Spleen (tissue), 11 donors: ENCODE data around the gene ERICH4. TPM values are rescaled to one million over a fixed set of nuclear protein-coding genes. Genes with fewer than 3 reads are reported as not detected.

Source experiments
- DNase-seq: peaks from one replicate; pipeline ENCODE4 v3.0.0-alpha.2; 2020
- H3K27ac ChIP-seq, 8 donors: fragments of 200-600 bp; sonication (generic) in 7 of 8; 1 replicate in 4 of 8; 2 replicates in 4 of 8; pipeline versions ENCODE4 v1.5.0 to v1.8.0; 2016 to 2021; ENCODE audit warnings: inconsistent platforms in 4 of 8, mild to moderate bottlenecking in 4 of 8, moderate library complexity in 1 of 8
- H3K27me3 ChIP-seq, 7 donors: fragments of 200-600 bp; sonication (generic) in 6 of 7; replicated peaks in 1 of 7; 1 replicate in 4 of 7; 2 replicates in 3 of 7; pipeline versions ENCODE4 v1.5.0 to v1.8.0; 2016 to 2021; ENCODE audit warnings: inconsistent platforms in 3 of 7, mild to moderate bottlenecking in 1 of 7
- H3K36me3 ChIP-seq, 6 donors: fragments of 200-600 bp; sonication (generic) in 5 of 6; 1 replicate in 4 of 6; 2 replicates in 2 of 6; pipeline versions ENCODE4 v1.5.0 to v1.8.0; 2016 to 2021; ENCODE audit warnings: inconsistent platforms in 2 of 6
- H3K4me1 ChIP-seq, 6 donors: fragments of 200-600 bp; sonication (generic) in 5 of 6; 1 replicate in 3 of 6; 2 replicates in 3 of 6; pipeline versions ENCODE4 v1.5.0 to v1.8.0; 2016 to 2021; ENCODE audit warnings: inconsistent platforms in 3 of 6
- H3K4me3 ChIP-seq, 8 donors: fragments of 200-600 bp; sonication (generic) in 7 of 8; 1 replicate in 4 of 8; 2 replicates in 4 of 8; pipeline versions ENCODE4 v1.5.0 to v1.8.0; 2016 to 2021; ENCODE audit warnings: inconsistent platforms in 4 of 8, mild to moderate bottlenecking in 4 of 8, moderate library complexity in 2 of 8
- H3K9me3 ChIP-seq, 8 donors: fragments of 200-600 bp; sonication (generic) in 7 of 8; 1 replicate in 4 of 8; 2 replicates in 4 of 8; pipeline versions ENCODE4 v1.5.0 to v1.8.0; 2016 to 2021; ENCODE audit warnings: inconsistent platforms in 4 of 8
- CTCF ChIP-seq, 11 experiments: fragments of 200-600 bp in 7 of 11; fragments of 450-650 bp in 4 of 11; sonication (generic) in 4 of 11; IDR thresholded peaks in 8 of 11; conservative IDR thresholded peaks in 3 of 11; 1 replicate in 7 of 11; 2 replicates in 4 of 11; pipeline versions ENCODE4 v1.4.0 to v1.8.0; 2016 to 2021; ENCODE audit warnings: antibody characterized with exemption in 11 of 11, inconsistent platforms in 4 of 11, mild to moderate bottlenecking in 1 of 11
- POLR2A ChIP-seq, 3 donors: fragments of 450-650 bp; IDR thresholded peaks; one replicate each; pipeline ENCODE4 v1.5.1; 2017; ENCODE audit warnings: antibody characterized with exemption in 3 of 3, mild to moderate bottlenecking in 1 of 3
- POLR2AphosphoS5 ChIP-seq, 3 donors: sonication (generic); formaldehyde crosslinking; IDR thresholded peaks; one replicate each; pipeline ENCODE4 v1.5.1; 2017; ENCODE audit warnings: antibody characterized with exemption in 3 of 3
- WGBS, 5 donors: extraction: QIAGEN DNeasy Blood & Tissue Kit in 3 of 5; methylation state at CpG; one replicate each; pipeline versions ENCODE4 v1.1.5 to v1.1.7; 2013 to 2018; 5-methylcytosine and 5-hydroxymethylcytosine counted together
- intact Hi-C: fragments of 100-400 bp; cut with DNase I; formaldehyde crosslinking; loops from one replicate; pipeline ENCODE4 v1.15.0; 2023; ENCODE audit warnings: low total_unique reads
- polyA plus RNA-seq, 3 donors: library from polyadenylated mRNA; stranded (reverse); fragments of 200-250 nt; gene quantifications; one replicate each; pipeline ENCODE4 v1.2.1, GENCODE V29; 2013
- total RNA-seq, 7 donors: library from RNA; depleted of rRNA in 3 of 7; stranded (reverse); fragments of >200 nt in 3 of 7; fragmentation: NEBNext Ultra II Directional in 4 of 7; extraction: Animal tissue kit (Norgen Biotek cat#: 25700) in 4 of 7; gene quantifications; one replicate each; pipeline versions ENCODE4 v1.1.0 to v1.2.1, GENCODE V29; 2016 to 2021
- donor health status: healthy with polysubstance abuse.
- donor health status: DM: no; HTN: no; CAD: no; lungs with moderate emphysema.
- donor health status: DM: no; HTN: no; CAD: no.
- donor health status: Bipolar disorder and iron deficiency.
- donor health status: healthy.
- donor health status: DM: no; HTN: no; CAD: no.
- donor health status: DM: yes; HTN: yes; CAD: no.

The ERICH4 gene
- total and polyA plus RNA-seq, 10 donors = 0.65 TPM; not detected in 9

- TF ChIP-seq CTCF (IDR thresholded peaks at IDR 0.05 in 8 of 11, conservative IDR thresholded peaks at IDR 0.05 in 3 of 11) (no peak), POLR2AphosphoS5 (IDR thresholded peaks at IDR 0.05) (peak in 2 of 3 donors; percentile 23 to 24), POLR2A (IDR thresholded peaks at IDR 0.05) (no peak)
- intact Hi-C loops = no loop called here
- peak overlapping the region; percentile 48 to 93 (median 84) for H3K27ac ChIP-seq
- H3K36me3 ChIP-seq = peaks cover 0 to 69% (median 51%) of the 10 kb centered on the region in 6 donors
- peaks cover 15 to 77% (median 45%) of the 10 kb centered on the region in 6 donors for H3K4me1 ChIP-seq
- DNase-seq = no peak
- WGBS, 5 donors = 4 to 18% (median 11%) methylated on average over 20 to 23 of the region's 23 CpGs
- no peaks in the 10 kb centered on the region for H3K9me3 ChIP-seq
- no peaks in the 10 kb centered on the region for H3K27me3 ChIP-seq
- peak overlapping the region in 7 of 8 donors; percentile 20 to 67 (median 43) for H3K4me3 ChIP-seq
Observed at GRCh38 chr19:41427647-41428480, 15.1 kb upstream of the ERICH4 start.

- Histone ChIP-seq H3K27me3 (no peaks in the 10 kb centered on the region), H3K27ac (peak overlapping the region; percentile 48 to 93 (median 84)), H3K36me3 (peaks cover 0 to 69% (median 51%) of the 10 kb centered on the region in 6 donors), H3K9me3 (no peaks in the 10 kb centered on the region), H3K4me3 (peak overlapping the region in 7 of 8 donors; percentile 20 to 67 (median 43)), H3K4me1 (peaks cover 15 to 71% (median 45%) of the 10 kb centered on the region in 6 donors)
- TF ChIP-seq POLR2AphosphoS5 (IDR thresholded peaks at IDR 0.05) = no peak
- no peak for TF ChIP-seq CTCF (IDR thresholded peaks at IDR 0.05 in 8 of 11, conservative IDR thresholded peaks at IDR 0.05 in 3 of 11)
- TF ChIP-seq POLR2A (IDR thresholded peaks at IDR 0.05) = no peak
- WGBS, 5 donors = 22 to 53% (median 36%) methylated on average over 1 of the region's 1 CpG
- intact Hi-C loops = no loop called here
- no peak for DNase-seq
Observed at GRCh38 chr19:41428481-41428859, 14.5 kb upstream of the ERICH4 start.

GRCh38 chr19:41430922-41431321 is 12.0 kb upstream of the ERICH4 start:
- TF ChIP-seq CTCF (IDR thresholded peaks at IDR 0.05 in 8 of 11, conservative IDR thresholded peaks at IDR 0.05 in 3 of 11) (no peak), POLR2A (IDR thresholded peaks at IDR 0.05) (no peak), POLR2AphosphoS5 (IDR thresholded peaks at IDR 0.05) (no peak)
- no peak for DNase-seq
- Histone ChIP-seq H3K4me3 (no peak overlapping the region), H3K27me3 (no peaks in the 10 kb centered on the region), H3K9me3 (no peaks in the 10 kb centered on the region), H3K4me1 (peaks cover 15 to 54% (median 31%) of the 10 kb centered on the region in 6 donors), H3K36me3 (peaks cover 0 to 68% (median 32%) of the 10 kb centered on the region in 6 donors), H3K27ac (peak overlapping the region in 2 of 8 donors; percentile 24 to 43)
- intact Hi-C loops = no loop called here
- 68 to 97% (median 85%) methylated on average over 6 of the region's 6 CpGs for WGBS, 5 donors
